ENCODE measurements around the gene CXCL13. TPM values are rescaled to one million over a fixed set of nuclear protein-coding genes. Genes with fewer than 3 reads are reported as not detected.

Gene CXCL13
- total RNA-seq, 1 donor from 2014 or later = not detected

DNA sequence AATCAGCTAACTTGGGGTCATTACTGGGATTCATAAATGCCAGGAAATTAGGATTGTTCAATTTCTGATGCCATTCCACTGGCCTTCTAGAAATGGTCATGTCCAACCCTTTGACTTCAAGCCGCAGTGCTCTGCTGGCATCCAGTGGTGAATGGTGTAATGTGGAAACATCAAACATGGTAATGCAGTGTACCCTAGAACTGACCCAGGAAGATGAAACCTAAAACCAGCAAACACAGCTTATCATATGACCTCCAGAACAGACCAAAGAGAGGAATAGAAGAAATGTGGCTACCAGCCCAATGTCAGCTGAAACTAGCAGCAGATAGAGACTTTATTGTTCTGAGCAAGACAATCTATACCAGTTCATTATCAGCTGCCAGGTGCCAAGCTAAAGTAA lies 13.8 kb downstream of the CXCL13 start:
- Histone ChIP-seq H3K9ac (no peak overlapping the region), H3K4me3 (no peak overlapping the region), H3K27me3 (peaks cover 9% of the 10 kb centered on the region), H4K20me1 (ENCODE audit: low read depth) (no peaks in the 10 kb centered on the region), H2AFZ (replicated peaks) (no peak overlapping the region), H3K27ac (no peak overlapping the region), H3K4me1 (no peaks in the 10 kb centered on the region), H3K79me2 (ENCODE audit: low read depth) (no peaks in the 10 kb centered on the region), H3K36me3 (no peaks in the 10 kb centered on the region), H3K4me2 (no peak overlapping the region), H3K9me3 (ENCODE audit: low read depth) (no peaks in the 10 kb centered on the region), H3F3A (ENCODE audit: low read depth) (no peaks in the 10 kb centered on the region)
- TF ChIP-seq EZH2phosphoT487 (IDR thresholded peaks at IDR 0.05) = no peak
- TF ChIP-seq, protein P1, sequence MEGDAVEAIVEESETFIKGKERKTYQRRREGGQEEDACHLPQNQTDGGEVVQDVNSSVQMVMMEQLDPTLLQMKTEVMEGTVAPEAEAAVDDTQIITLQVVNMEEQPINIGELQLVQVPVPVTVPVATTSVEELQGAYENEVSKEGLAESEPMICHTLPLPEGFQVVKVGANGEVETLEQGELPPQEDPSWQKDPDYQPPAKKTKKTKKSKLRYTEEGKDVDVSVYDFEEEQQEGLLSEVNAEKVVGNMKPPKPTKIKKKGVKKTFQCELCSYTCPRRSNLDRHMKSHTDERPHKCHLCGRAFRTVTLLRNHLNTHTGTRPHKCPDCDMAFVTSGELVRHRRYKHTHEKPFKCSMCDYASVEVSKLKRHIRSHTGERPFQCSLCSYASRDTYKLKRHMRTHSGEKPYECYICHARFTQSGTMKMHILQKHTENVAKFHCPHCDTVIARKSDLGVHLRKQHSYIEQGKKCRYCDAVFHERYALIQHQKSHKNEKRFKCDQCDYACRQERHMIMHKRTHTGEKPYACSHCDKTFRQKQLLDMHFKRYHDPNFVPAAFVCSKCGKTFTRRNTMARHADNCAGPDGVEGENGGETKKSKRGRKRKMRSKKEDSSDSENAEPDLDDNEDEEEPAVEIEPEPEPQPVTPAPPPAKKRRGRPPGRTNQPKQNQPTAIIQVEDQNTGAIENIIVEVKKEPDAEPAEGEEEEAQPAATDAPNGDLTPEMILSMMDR (IDR thresholded peaks at IDR 0.05) = no peak
- TF ChIP-seq EZH2 (IDR thresholded peaks at IDR 0.05) = no peak
- H3K9me3 Mint-ChIP-seq = no peaks in the 10 kb centered on the region
- no peaks in the 10 kb centered on the region for H3K4me1 Mint-ChIP-seq
- DNase-seq (ENCODE audit: low spot score) = no peak
- H3K27ac Mint-ChIP-seq = no peak overlapping the region
- no peak overlapping the region for H3K4me3 Mint-ChIP-seq
- H3K36me3 Mint-ChIP-seq = no peaks in the 10 kb centered on the region
- peaks cover 5% of the 10 kb centered on the region for H3K27me3 Mint-ChIP-seq (ENCODE audit: insufficient read depth, low read depth)

DNA sequence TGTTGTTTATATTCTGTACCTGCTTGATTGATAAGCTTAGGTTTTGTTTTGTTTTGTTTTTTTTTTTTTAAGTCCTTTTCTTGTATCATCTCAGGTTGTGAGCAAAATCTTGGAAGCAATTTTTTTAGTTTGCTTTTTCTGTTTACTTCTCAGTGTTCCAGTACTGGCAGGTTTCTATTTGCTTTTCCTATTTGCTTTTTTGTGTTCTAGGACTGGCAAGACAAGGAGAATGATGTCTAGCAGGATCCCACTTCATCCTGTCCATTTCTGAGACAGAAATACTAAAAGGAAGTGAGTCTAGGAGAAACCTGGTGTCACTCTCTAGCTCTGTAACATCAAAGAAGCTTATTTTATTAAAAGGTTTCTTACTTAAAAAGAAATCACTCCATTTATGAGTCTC lies 15.6 kb downstream of the CXCL13 start:
- Histone ChIP-seq H3K27ac (no peak overlapping the region), H3K4me1 (no peaks in the 10 kb centered on the region), H3K36me3 (no peaks in the 10 kb centered on the region), H3K9me3 (ENCODE audit: low read depth) (no peaks in the 10 kb centered on the region), H3K79me2 (ENCODE audit: low read depth) (no peaks in the 10 kb centered on the region), H2AFZ (replicated peaks) (no peak overlapping the region), H3K27me3 (peaks cover 9% of the 10 kb centered on the region), H3K9ac (no peak overlapping the region), H3F3A (ENCODE audit: low read depth) (no peaks in the 10 kb centered on the region), H4K20me1 (ENCODE audit: low read depth) (no peaks in the 10 kb centered on the region), H3K4me2 (no peak overlapping the region), H3K4me3 (no peak overlapping the region)
- H3K4me3 Mint-ChIP-seq = no peak overlapping the region
- TF ChIP-seq EZH2phosphoT487 (IDR thresholded peaks at IDR 0.05) (no peak), EZH2 (IDR thresholded peaks at IDR 0.05) (no peak)
- TF ChIP-seq, protein P1 (IDR thresholded peaks at IDR 0.05) = no peak
- no peaks in the 10 kb centered on the region for H3K4me1 Mint-ChIP-seq
- no peaks in the 10 kb centered on the region for H3K36me3 Mint-ChIP-seq
- no peaks in the 10 kb centered on the region for H3K27me3 Mint-ChIP-seq (ENCODE audit: insufficient read depth, low read depth)
- DNase-seq (ENCODE audit: low spot score) = no peak
- no peak overlapping the region for H3K27ac Mint-ChIP-seq
- H3K9me3 Mint-ChIP-seq = no peaks in the 10 kb centered on the region

DNA sequence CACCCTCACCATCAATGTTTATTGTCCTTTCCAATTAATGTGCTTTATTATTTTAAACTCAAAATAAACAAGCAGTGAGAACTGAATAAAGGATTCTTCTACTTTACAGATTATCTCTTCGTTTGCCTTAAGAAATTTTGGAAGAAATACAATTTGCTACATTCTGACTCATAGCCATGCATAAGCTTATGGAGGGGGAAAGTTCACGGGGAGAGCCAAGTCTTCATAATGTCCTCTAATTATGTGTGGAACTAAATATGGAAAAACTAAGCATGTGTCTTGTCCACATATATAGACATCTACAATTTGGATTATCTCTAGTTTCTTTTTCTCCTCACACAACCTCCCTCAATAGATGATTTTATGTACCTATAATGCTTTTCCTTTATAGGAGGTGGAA lies 17.5 kb downstream of the CXCL13 start:
- no peaks in the 10 kb centered on the region for H4K20me1 ChIP-seq (ENCODE audit: low read depth)
- peaks cover 9% of the 10 kb centered on the region for H3K27me3 ChIP-seq
- H3K4me3 ChIP-seq = no peak overlapping the region
- Mint-ChIP-seq H3K27me3 (ENCODE audit: insufficient read depth, low read depth) (no peaks in the 10 kb centered on the region), H3K9me3 (no peaks in the 10 kb centered on the region), H3K4me1 (no peaks in the 10 kb centered on the region), H3K36me3 (no peaks in the 10 kb centered on the region), H3K27ac (no peak overlapping the region), H3K4me3 (no peak overlapping the region)
- no peaks in the 10 kb centered on the region for H3K79me2 ChIP-seq (ENCODE audit: low read depth)
- no peak overlapping the region for H3K4me2 ChIP-seq
- H3K4me1 ChIP-seq = no peaks in the 10 kb centered on the region
- H3K9ac ChIP-seq = no peak overlapping the region
- H3F3A ChIP-seq (ENCODE audit: low read depth) = no peaks in the 10 kb centered on the region
- no peak overlapping the region for H2AFZ ChIP-seq (replicated peaks)
- no peaks in the 10 kb centered on the region for H3K36me3 ChIP-seq
- no peaks in the 10 kb centered on the region for H3K9me3 ChIP-seq (ENCODE audit: low read depth)
- DNase-seq (ENCODE audit: low spot score) = no peak
- H3K27ac ChIP-seq = no peak overlapping the region
- no peak for TF ChIP-seq EZH2phosphoT487 (IDR thresholded peaks at IDR 0.05)
- TF ChIP-seq, protein P1 (IDR thresholded peaks at IDR 0.05) = no peak
- TF ChIP-seq EZH2 (IDR thresholded peaks at IDR 0.05) = no peak

Data from neural progenitor cell (in vitro differentiated cells).